ENCODE data around the gene PRKCG.

- TF ChIP-seq, protein P1, sequence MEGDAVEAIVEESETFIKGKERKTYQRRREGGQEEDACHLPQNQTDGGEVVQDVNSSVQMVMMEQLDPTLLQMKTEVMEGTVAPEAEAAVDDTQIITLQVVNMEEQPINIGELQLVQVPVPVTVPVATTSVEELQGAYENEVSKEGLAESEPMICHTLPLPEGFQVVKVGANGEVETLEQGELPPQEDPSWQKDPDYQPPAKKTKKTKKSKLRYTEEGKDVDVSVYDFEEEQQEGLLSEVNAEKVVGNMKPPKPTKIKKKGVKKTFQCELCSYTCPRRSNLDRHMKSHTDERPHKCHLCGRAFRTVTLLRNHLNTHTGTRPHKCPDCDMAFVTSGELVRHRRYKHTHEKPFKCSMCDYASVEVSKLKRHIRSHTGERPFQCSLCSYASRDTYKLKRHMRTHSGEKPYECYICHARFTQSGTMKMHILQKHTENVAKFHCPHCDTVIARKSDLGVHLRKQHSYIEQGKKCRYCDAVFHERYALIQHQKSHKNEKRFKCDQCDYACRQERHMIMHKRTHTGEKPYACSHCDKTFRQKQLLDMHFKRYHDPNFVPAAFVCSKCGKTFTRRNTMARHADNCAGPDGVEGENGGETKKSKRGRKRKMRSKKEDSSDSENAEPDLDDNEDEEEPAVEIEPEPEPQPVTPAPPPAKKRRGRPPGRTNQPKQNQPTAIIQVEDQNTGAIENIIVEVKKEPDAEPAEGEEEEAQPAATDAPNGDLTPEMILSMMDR (IDR thresholded peaks at IDR 0.05) = no peak
- no peak for TF ChIP-seq POLR2A (IDR thresholded peaks at IDR 0.05)
Observed at GRCh38 chr19:53944416-53944815, 62.4 kb downstream of the PRKCG start.

Data from esophagus squamous epithelium (tissue), 4 donors.